Activated CD4-positive, alpha-beta memory T cell treated with anti-CD3 and anti-CD28 coated beads, Interleukin-2, amount 10 ng/mL, durations not matched to agents 7 days and 5 days (primary cell): ENCODE data around the gene NIPAL3. TPM values are rescaled to one million over a fixed set of nuclear protein-coding genes. Genes with fewer than 3 reads are reported as not detected.
A peak's percentile ranks its signal among the peaks of the same experiment; 100 is the strongest.
"Not testable (repeated sequence)": the region's sequence is repeated elsewhere in the genome, so short reads cannot be mapped to it uniquely, and the experiment has no call there.

ENCODE experiments used
- CTCF ChIA-PET: fragments of 350-600 bp; sonication (Branson Sonifier 250); formaldehyde crosslinking; loops from one replicate; lab custom pipeline; 2021; ENCODE audit warnings: antibody characterized with exemption, inconsistent platforms; lab: Charles Lee
- POLR2A ChIA-PET: fragments of 350-600 bp; sonication (Branson Sonifier 250); formaldehyde crosslinking; loops from one replicate; lab custom pipeline; 2021; ENCODE audit warnings: antibody characterized with exemption; lab: Charles Lee
- DNase-seq: peaks from one replicate; pipeline ENCODE4 v3.0.0-alpha.2; 2020
- H3K27ac Mint-ChIP-seq: one replicate; pipeline ENCODE4 v1.8.0; 2021; ENCODE audit warnings: mild to moderate bottlenecking, mixed read lengths
- H3K27me3 Mint-ChIP-seq: one replicate; pipeline ENCODE4 v1.8.0; 2021; ENCODE audit warnings: mixed read lengths
- H3K36me3 Mint-ChIP-seq: one replicate; pipeline ENCODE4 v1.8.0; 2021; ENCODE audit warnings: low read depth, mixed read lengths
- H3K4me1 Mint-ChIP-seq: one replicate; pipeline ENCODE4 v1.8.0; 2021; ENCODE audit warnings: mixed read lengths
- H3K4me3 Mint-ChIP-seq: one replicate; pipeline ENCODE4 v1.8.0; 2021; ENCODE audit warnings: mild to moderate bottlenecking, mixed read lengths
- H3K9me3 Mint-ChIP-seq: one replicate; pipeline ENCODE4 v1.8.0; 2021; ENCODE audit warnings: mixed read lengths
- total RNA-seq, 2 experiments: library from RNA; stranded (reverse); gene quantifications; one replicate each; pipeline ENCODE4 v1.2.3, GENCODE V29; 2021

The NIPAL3 gene
- total RNA-seq, 2 experiments from 2014 or later: 51.8 to 53.5 TPM

GRCh38 chr1:24451746-24452145 lies 36.1 kb downstream of the NIPAL3 start:
- H3K4me1 Mint-ChIP-seq: no peaks in the 10 kb centered on the region
- no peak overlapping the region for H3K4me3 Mint-ChIP-seq
- ChIA-PET CTCF (no interaction called here), POLR2A (no interaction called here)
- DNase-seq: no peak
- H3K27ac Mint-ChIP-seq: no peak overlapping the region
- H3K36me3 Mint-ChIP-seq: peaks cover 67% of the 10 kb centered on the region
- H3K9me3 Mint-ChIP-seq: no peaks in the 10 kb centered on the region
- no peaks in the 10 kb centered on the region for H3K27me3 Mint-ChIP-seq

- DNase-seq: no peak
- Mint-ChIP-seq H3K27ac (no peak overlapping the region), H3K36me3 (peaks cover 67% of the 10 kb centered on the region), H3K4me1 (no peaks in the 10 kb centered on the region), H3K4me3 (no peak overlapping the region), H3K9me3 (no peaks in the 10 kb centered on the region), H3K27me3 (no peaks in the 10 kb centered on the region)
- ChIA-PET POLR2A (no interaction called here), CTCF (interaction anchor here (0.6 to 1.3 kb wide), 4 partner anchors 12 to 250 kb away, joined by 3 to 5 read pairs (median 4); partner anchors contain the start of gene NIPAL3)
Measured at GRCh38 chr1:24452922-24453485, 37.4 kb downstream of the NIPAL3 start.

DNA sequence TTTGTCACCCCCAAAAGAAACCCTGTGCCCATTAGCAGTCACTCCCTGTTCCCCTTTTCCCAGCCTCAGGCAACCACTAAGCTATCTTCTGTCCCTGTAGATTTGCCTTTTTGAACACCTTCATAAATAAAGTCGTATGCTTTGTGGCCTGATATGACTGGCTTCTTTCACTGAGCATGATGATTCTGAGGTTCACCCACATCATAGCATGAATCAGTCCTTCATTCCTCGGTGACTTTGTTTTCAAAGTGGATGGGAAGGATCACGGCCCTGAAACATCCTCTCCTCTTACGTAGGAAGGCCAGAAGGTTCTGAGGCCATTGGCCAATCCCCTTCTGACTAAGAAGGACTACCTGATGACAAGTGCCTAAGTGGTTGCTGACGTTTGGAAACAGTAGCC lies 39.1 kb downstream of the NIPAL3 start:
- peaks cover 78% of the 10 kb centered on the region for H3K36me3 Mint-ChIP-seq
- CTCF ChIA-PET: no interaction called here

DNA sequence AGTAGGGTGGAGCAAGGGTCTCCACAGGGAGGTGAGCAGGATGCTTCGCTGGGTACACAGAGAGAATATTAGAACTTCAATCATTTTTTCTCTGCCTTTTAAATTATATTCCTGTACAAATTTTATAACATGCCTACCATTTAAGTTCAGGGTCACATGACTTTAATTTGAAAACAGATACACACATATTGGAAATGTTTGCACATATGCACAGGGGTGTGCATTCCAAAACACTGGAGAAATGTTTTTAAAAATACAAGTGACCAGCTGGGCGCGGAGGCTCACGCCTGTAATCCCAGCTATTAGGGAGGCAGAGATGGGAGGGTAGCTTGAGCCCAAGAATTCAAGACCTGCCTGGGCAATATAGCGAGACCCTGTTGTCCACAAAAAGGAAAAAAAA lies 39.7 kb downstream of the NIPAL3 start:
- Mint-ChIP-seq H3K4me3 (no peak overlapping the region), H3K4me1 (no peaks in the 10 kb centered on the region), H3K36me3 (peaks cover 78% of the 10 kb centered on the region), H3K9me3 (peaks cover 2% of the 10 kb centered on the region), H3K27me3 (no peaks in the 10 kb centered on the region), H3K27ac (no peak overlapping the region)
- POLR2A ChIA-PET: interaction anchor here (0.6 to 1.1 kb wide), 3 partner anchors 26 to 1178 kb away, joined by 3 read pairs; no protein-coding TSS in a partner anchor
- DNase-seq: no peak
- CTCF ChIA-PET: no interaction called here

More for the DNA sequence above, 39.1 kb downstream of the NIPAL3 start:
- POLR2A ChIA-PET: interaction anchor here (1.1 kb wide), 2 partner anchors 12 to 26 kb away, joined by 3 read pairs; no protein-coding TSS in a partner anchor
- Mint-ChIP-seq H3K4me3 (no peak overlapping the region), H3K9me3 (no peaks in the 10 kb centered on the region), H3K27ac (no peak overlapping the region), H3K27me3 (no peaks in the 10 kb centered on the region), H3K4me1 (no peaks in the 10 kb centered on the region)
- no peak for DNase-seq

- H3K27me3 Mint-ChIP-seq: no peaks in the 10 kb centered on the region
- peaks cover 83% of the 10 kb centered on the region for H3K36me3 Mint-ChIP-seq
- H3K4me1 Mint-ChIP-seq: no peaks in the 10 kb centered on the region
- no peak overlapping the region for H3K4me3 Mint-ChIP-seq
- peaks cover 13% of the 10 kb centered on the region for H3K9me3 Mint-ChIP-seq
- ChIA-PET POLR2A (interaction anchor here (0.6 to 1.1 kb wide), 2 partner anchors 24 to 57 kb away, joined by 3 read pairs; no protein-coding TSS in a partner anchor), CTCF (interaction anchor here (0.6 to 1.2 kb wide), 2 partner anchors 42 to 177 kb away, joined by 3 to 4 read pairs; partner anchors contain the start of gene NIPAL3)
- no peak overlapping the region for H3K27ac Mint-ChIP-seq
- no peak for DNase-seq
Measured at GRCh38 chr1:24457866-24458265, 42.3 kb downstream of the NIPAL3 start.

GRCh38 chr1:24459551-24460266 lies 44.1 kb downstream of the NIPAL3 start:
- H3K27ac Mint-ChIP-seq: no peak overlapping the region
- POLR2A ChIA-PET: interaction anchor here (0.8 to 1.0 kb wide), 2 partner anchors 52 to 98 kb away, joined by 3 read pairs; no protein-coding TSS in a partner anchor
- peaks cover 83% of the 10 kb centered on the region for H3K36me3 Mint-ChIP-seq
- peaks cover 13% of the 10 kb centered on the region for H3K9me3 Mint-ChIP-seq
- no peak for DNase-seq
- CTCF ChIA-PET: interaction anchor here (0.7 to 2.3 kb wide), 2 partner anchors 9 to 44 kb away, joined by 3 to 8 read pairs; partner anchors contain the start of gene NIPAL3
- no peaks in the 10 kb centered on the region for H3K4me1 Mint-ChIP-seq
- no peak overlapping the region for H3K4me3 Mint-ChIP-seq
- H3K27me3 Mint-ChIP-seq: no peaks in the 10 kb centered on the region

DNA sequence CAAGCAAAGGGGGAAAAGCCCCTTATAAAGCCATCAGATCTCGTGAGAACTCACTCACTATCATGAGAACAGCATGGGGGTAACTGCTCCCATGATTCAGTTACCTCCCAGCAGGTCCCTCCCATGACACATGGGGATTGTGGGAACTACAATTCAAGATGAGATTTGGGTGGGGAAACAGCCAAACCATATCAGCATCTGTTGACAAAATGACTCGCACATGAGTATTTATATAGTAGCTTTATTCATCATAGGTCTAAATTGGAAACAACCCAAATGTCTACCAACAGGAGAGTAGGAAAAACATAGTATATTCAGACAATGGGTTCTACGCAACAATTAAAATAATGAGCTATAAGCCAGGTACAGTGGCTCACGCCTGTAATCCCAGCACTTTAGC lies 46.5 kb downstream of the NIPAL3 start:
- POLR2A ChIA-PET: interaction anchor here (1.0 kb wide), 1 partner anchor 19 kb away, joined by 3 read pairs; no protein-coding TSS in a partner anchor
- peaks cover 13% of the 10 kb centered on the region for H3K9me3 Mint-ChIP-seq
- peaks cover 82% of the 10 kb centered on the region for H3K36me3 Mint-ChIP-seq
- H3K27me3 Mint-ChIP-seq, H3K4me3 Mint-ChIP-seq, H3K4me1 Mint-ChIP-seq, DNase-seq, CTCF ChIA-PET, H3K27ac Mint-ChIP-seq: not testable (repeated sequence)

DNA sequence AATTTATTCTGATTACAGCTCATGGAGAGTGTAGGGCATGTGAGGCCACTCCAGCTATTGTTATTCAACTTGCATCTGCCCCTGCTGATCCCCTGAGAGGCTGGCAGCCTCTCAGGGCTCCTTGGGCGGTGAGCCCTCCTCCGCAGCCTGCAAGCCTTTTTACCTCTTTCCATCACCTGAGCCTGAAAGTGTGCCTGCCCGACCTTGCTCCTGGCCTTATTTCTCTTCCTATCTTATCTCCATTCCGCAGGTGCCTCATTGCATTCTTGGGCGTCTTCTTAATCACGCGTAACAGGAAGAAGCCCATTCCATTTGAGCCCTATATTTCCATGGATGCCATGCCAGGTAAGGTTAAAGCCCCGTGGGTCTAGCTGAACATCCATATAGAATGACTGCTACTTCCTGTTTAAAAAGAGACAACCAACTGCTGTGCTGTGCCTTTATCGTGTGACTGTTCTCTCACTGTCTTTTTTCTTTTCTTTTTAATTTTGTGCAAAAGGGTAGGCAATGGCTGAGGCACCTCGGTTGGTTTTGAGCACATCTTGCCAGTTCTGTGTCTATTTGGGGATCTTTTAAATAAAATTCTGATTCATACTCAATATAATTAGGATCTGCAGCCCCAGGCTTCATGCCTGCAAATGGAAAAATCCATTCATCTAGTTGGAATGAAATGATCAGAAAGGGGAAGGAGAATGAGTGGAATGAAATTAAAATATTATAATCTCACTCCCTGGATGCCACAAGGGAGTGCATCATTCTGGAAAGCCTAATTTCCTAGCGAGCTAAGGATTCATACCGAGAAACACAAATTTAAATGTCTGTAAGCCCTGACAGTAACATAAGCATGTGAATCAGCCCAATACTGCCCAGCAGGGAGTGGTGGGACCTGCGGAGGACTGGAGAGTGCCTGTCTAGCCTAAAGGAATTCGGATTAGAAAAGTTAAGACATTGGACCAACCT lies 48.5 kb downstream of the NIPAL3 start:
- Mint-ChIP-seq H3K36me3 (peaks cover 69% of the 10 kb centered on the region), H3K27ac (peak overlapping the region; percentile 19), H3K9me3 (peaks cover 13% of the 10 kb centered on the region), H3K27me3 (no peaks in the 10 kb centered on the region), H3K4me3 (no peak overlapping the region), H3K4me1 (no peaks in the 10 kb centered on the region)
- ChIA-PET CTCF (interaction anchor here (0.6 to 0.8 kb wide), 2 partner anchors 60 to 99 kb away, joined by 3 read pairs; no protein-coding TSS in a partner anchor), POLR2A (interaction anchor here (1.1 to 1.8 kb wide), 4 partner anchors 17 to 38 kb away, joined by 3 to 5 read pairs (median 3); no protein-coding TSS in a partner anchor)
- DNase-seq: no peak

- Mint-ChIP-seq H3K36me3 (peaks cover 67% of the 10 kb centered on the region), H3K4me3 (no peak overlapping the region), H3K27ac (no peak overlapping the region), H3K4me1 (no peaks in the 10 kb centered on the region), H3K27me3 (no peaks in the 10 kb centered on the region), H3K9me3 (peaks cover 11% of the 10 kb centered on the region)
- no peak for DNase-seq
- POLR2A ChIA-PET: interaction anchor here (1.3 to 1.8 kb wide), 2 partner anchors 19 to 32 kb away, joined by 3 to 5 read pairs; no protein-coding TSS in a partner anchor
- CTCF ChIA-PET: no interaction called here
Measured at GRCh38 chr1:24465099-24465498, 49.5 kb downstream of the NIPAL3 start.

- Mint-ChIP-seq H3K36me3 (peaks cover 62% of the 10 kb centered on the region), H3K27me3 (no peaks in the 10 kb centered on the region), H3K9me3 (peaks cover 8% of the 10 kb centered on the region), H3K4me3 (no peak overlapping the region), H3K27ac (no peak overlapping the region), H3K4me1 (no peaks in the 10 kb centered on the region)
- POLR2A ChIA-PET: no interaction called here
- CTCF ChIA-PET: no interaction called here
- DNase-seq: no peak
Measured at GRCh38 chr1:24465638-24466037, 50.0 kb downstream of the NIPAL3 start.

DNA sequence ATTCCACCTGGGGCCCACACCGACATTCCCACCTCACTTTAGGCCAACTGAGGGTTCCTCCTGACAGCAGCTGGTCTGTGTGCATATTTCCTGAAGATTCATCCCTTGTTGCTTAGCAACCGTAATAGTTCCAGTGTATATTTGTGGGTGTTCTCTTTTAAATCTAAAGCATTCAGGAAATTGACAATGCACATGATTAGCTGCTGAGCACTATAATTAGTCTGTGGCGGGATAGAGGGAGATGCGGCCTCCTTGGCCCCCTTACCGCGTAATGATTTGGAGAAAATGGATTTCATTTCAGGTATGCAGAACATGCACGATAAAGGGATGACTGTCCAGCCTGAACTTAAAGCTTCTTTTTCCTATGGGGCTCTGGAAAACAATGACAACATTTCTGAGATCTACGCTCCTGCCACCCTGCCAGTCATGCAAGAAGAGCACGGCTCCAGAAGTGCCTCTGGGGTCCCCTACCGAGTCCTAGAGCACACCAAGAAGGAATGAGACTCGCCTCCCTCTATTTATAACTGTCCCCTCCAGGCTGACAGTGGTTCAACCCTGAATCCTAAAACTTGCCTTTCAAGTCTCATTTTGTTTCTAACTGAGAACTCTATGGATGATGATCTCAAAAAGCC lies 53.2 kb downstream of the NIPAL3 start:
- DNase-seq: no peak
- ChIA-PET POLR2A (interaction anchor here (0.6 to 1.3 kb wide), 2 partner anchors 13 to 62 kb away, joined by 3 read pairs; no protein-coding TSS in a partner anchor), CTCF (interaction anchor here (0.8 kb wide), 1 partner anchor 33 kb away, joined by 3 read pairs; no protein-coding TSS in a partner anchor)
- Mint-ChIP-seq H3K9me3 (no peaks in the 10 kb centered on the region), H3K27ac (no peak overlapping the region), H3K36me3 (peaks cover 40% of the 10 kb centered on the region), H3K4me3 (no peak overlapping the region), H3K27me3 (no peaks in the 10 kb centered on the region), H3K4me1 (no peaks in the 10 kb centered on the region)

DNA sequence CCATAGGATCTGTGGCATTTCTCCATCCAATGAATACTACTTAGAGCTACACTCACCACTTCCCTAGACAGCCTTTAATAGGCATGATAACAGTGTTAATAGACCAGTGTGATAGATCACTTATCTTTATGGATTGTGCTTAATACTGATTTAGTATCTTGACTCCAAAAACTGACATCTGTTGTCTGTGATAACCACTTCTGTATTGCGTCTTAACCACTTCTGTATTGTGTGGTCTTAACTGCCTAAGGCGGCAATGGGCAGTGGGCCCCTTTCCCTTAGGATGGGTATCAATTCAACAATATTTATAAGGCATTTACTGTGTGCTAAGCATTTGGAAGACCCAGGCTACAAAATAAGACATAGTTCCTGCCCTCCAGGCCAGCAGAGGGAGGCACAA lies 55.0 kb downstream of the NIPAL3 start:
- DNase-seq: no peak
- ChIA-PET POLR2A (no interaction called here), CTCF (interaction anchor here (0.9 kb wide), 1 partner anchor 117 kb away, joined by 3 read pairs; no protein-coding TSS in a partner anchor)
- Mint-ChIP-seq H3K27me3 (no peaks in the 10 kb centered on the region), H3K4me1 (no peaks in the 10 kb centered on the region), H3K27ac (no peak overlapping the region), H3K9me3 (no peaks in the 10 kb centered on the region), H3K36me3 (peaks cover 27% of the 10 kb centered on the region), H3K4me3 (no peak overlapping the region)
